Neural progenitor cell (in vitro differentiated cells): ENCODE results near the gene GOLGA5.

Experiments used
- CTCF ChIP-seq: fragments of 200-600 bp; sonication (generic); IDR thresholded peaks from 2 replicates; pipeline ENCODE4 v1.5.1; 2017; ENCODE audit warnings: antibody characterized with exemption, mild to moderate bottlenecking
- EZH2 ChIP-seq: fragments of 200-600 bp; sonication (generic); IDR thresholded peaks from 2 replicates; pipeline ENCODE4 v1.6.1; 2017; ENCODE audit warnings: antibody characterized with exemption, mild to moderate bottlenecking, moderate library complexity
- EZH2phosphoT487 ChIP-seq: fragments of 200-600 bp; sonication (generic); IDR thresholded peaks from 2 replicates; pipeline ENCODE4 v1.6.1; 2017; ENCODE audit warnings: antibody characterized with exemption

- TF ChIP-seq CTCF = no peak
- no peak for TF ChIP-seq EZH2
- no peak for TF ChIP-seq EZH2phosphoT487
Observed at GRCh38 chr14:92802678-92803077, 8.6 kb downstream of the GOLGA5 start.
